Stimulated activated naive CD8-positive, alpha-beta T cell treated with anti-CD3 and anti-CD28 coated beads, Interleukin-15, amount 100 ng/mL, for 72 hours (primary cell): ENCODE results near the gene FLRT1.

Experiments
- ATAC-seq: fragments of 150-1000 bp; cut with Tn5 transposase; 2 replicates; pipeline ENCODE4 v1.10.0; 2021; ENCODE audit warnings: mild to moderate bottlenecking, moderate library complexity
- DNase-seq, 2 donors: peaks; one replicate each; pipeline ENCODE4 v3.0.0; 2021 to 2022
- H3K27ac Mint-ChIP-seq, 2 donors: one replicate each; pipeline ENCODE4 v1.8.0; 2022; ENCODE audit warnings: mild to moderate bottlenecking in 2 of 2, mixed read lengths in 2 of 2, moderate library complexity in 2 of 2
- H3K27me3 Mint-ChIP-seq: one replicate; pipeline ENCODE4 v1.8.0; 2022; ENCODE audit warnings: mixed read lengths
- H3K4me1 Mint-ChIP-seq: one replicate; pipeline ENCODE4 v1.8.0; 2022; ENCODE audit warnings: mild to moderate bottlenecking, mixed read lengths
- H3K4me3 Mint-ChIP-seq, 2 donors: one replicate each; pipeline ENCODE4 v1.8.0; 2022; ENCODE audit warnings: mild to moderate bottlenecking in 2 of 2, mixed read lengths in 2 of 2, moderate library complexity in 1 of 2
- H3K9me3 Mint-ChIP-seq, 2 donors: one replicate each; pipeline ENCODE4 v1.8.0; 2022; ENCODE audit warnings: mixed read lengths in 2 of 2

The FLRT1 gene

GRCh38 chr11:64076758-64077157 is 41.0 kb downstream of the FLRT1 start:
- H3K9me3 Mint-ChIP-seq: no peaks in the 10 kb centered on the region
- H3K4me1 Mint-ChIP-seq: peaks cover 6% of the 10 kb centered on the region
- ATAC-seq (no peak), DNase-seq (no peak)
- no peak overlapping the region for H3K4me3 Mint-ChIP-seq
- H3K27ac Mint-ChIP-seq: no peak overlapping the region
- no peaks in the 10 kb centered on the region for H3K27me3 Mint-ChIP-seq

GRCh38 chr11:64077607-64078006 is 41.9 kb downstream of the FLRT1 start:
- Mint-ChIP-seq H3K4me1 (peaks cover 6% of the 10 kb centered on the region), H3K4me3 (no peak overlapping the region), H3K27me3 (no peaks in the 10 kb centered on the region), H3K9me3 (no peaks in the 10 kb centered on the region), H3K27ac (no peak overlapping the region)
- DNase-seq (no peak), ATAC-seq (no peak)

- H3K27me3 Mint-ChIP-seq: no peaks in the 10 kb centered on the region
- DNase-seq: no peak
- no peak for ATAC-seq
- H3K4me1 Mint-ChIP-seq: peaks cover 6% of the 10 kb centered on the region
- no peak overlapping the region for H3K27ac Mint-ChIP-seq
- H3K4me3 Mint-ChIP-seq: no peak overlapping the region
- no peaks in the 10 kb centered on the region for H3K9me3 Mint-ChIP-seq
Measured at GRCh38 chr11:64078284-64078683, 42.6 kb downstream of the FLRT1 start.

- H3K4me1 Mint-ChIP-seq: peaks cover 6% of the 10 kb centered on the region
Measured at GRCh38 chr11:64078905-64079304, 43.2 kb downstream of the FLRT1 start.

GRCh38 chr11:64080390-64080789 is 44.7 kb downstream of the FLRT1 start:
- Mint-ChIP-seq H3K27ac (no peak overlapping the region), H3K4me3 (no peak overlapping the region)
- ATAC-seq: no peak

More at GRCh38 chr11:64078905-64079304, 43.2 kb downstream of the FLRT1 start:
- Mint-ChIP-seq H3K9me3 (no peaks in the 10 kb centered on the region), H3K27ac (no peak overlapping the region), H3K27me3 (no peaks in the 10 kb centered on the region), H3K4me3 (no peak overlapping the region)
- ATAC-seq (no peak), DNase-seq (no peak)

GRCh38 chr11:64081745-64082442 is 46.2 kb downstream of the FLRT1 start:
- Mint-ChIP-seq H3K27me3 (no peaks in the 10 kb centered on the region), H3K4me1 (no peaks in the 10 kb centered on the region), H3K27ac (no peak overlapping the region), H3K4me3 (no peak overlapping the region), H3K9me3 (no peaks in the 10 kb centered on the region)
- ATAC-seq (no peak), DNase-seq (no peak)

More at GRCh38 chr11:64080390-64080789, 44.7 kb downstream of the FLRT1 start:
- no peaks in the 10 kb centered on the region for H3K9me3 Mint-ChIP-seq
- DNase-seq: no peak
- no peaks in the 10 kb centered on the region for H3K27me3 Mint-ChIP-seq
- no peaks in the 10 kb centered on the region for H3K4me1 Mint-ChIP-seq

GRCh38 chr11:64083398-64084080 is 47.8 kb downstream of the FLRT1 start:
- H3K9me3 Mint-ChIP-seq: no peaks in the 10 kb centered on the region
- no peaks in the 10 kb centered on the region for H3K27me3 Mint-ChIP-seq
- DNase-seq: no peak
- no peak overlapping the region for H3K4me3 Mint-ChIP-seq
- no peaks in the 10 kb centered on the region for H3K4me1 Mint-ChIP-seq
- H3K27ac Mint-ChIP-seq: no peak overlapping the region
- no peak for ATAC-seq

GRCh38 chr11:64084146-64084950 is 48.6 kb downstream of the FLRT1 start:
- no peaks in the 10 kb centered on the region for H3K27me3 Mint-ChIP-seq
- ATAC-seq (no peak), DNase-seq (no peak)
- no peak overlapping the region for H3K4me3 Mint-ChIP-seq
- no peak overlapping the region for H3K27ac Mint-ChIP-seq
- no peaks in the 10 kb centered on the region for H3K9me3 Mint-ChIP-seq
- H3K4me1 Mint-ChIP-seq: no peaks in the 10 kb centered on the region

- DNase-seq (no peak), ATAC-seq (no peak)
- Mint-ChIP-seq H3K27me3 (no peaks in the 10 kb centered on the region), H3K9me3 (no peaks in the 10 kb centered on the region), H3K4me3 (no peak overlapping the region), H3K4me1 (peaks cover 5% of the 10 kb centered on the region), H3K27ac (no peak overlapping the region)
Measured at GRCh38 chr11:64084951-64085710, 49.4 kb downstream of the FLRT1 start.
